ENCODE results near the gene KCNJ9.

The KCNJ9 gene

GRCh38 chr1:160127381-160127780 lies 46.0 kb downstream of the KCNJ9 start:
- Histone ChIP-seq H2AFZ (no peak overlapping the region), H3K9me3 (ENCODE audit: control insufficient read depth, low read length) (no peaks in the 10 kb centered on the region), H3K27ac (no peak overlapping the region), H3K79me2 (no peaks in the 10 kb centered on the region), H3K27me3 (ENCODE audit: control insufficient read depth, insufficient read depth, low read length) (no peaks in the 10 kb centered on the region), H3K4me3 (ENCODE audit: low read depth, low read length) (no peak overlapping the region), H3K4me1 (no peaks in the 10 kb centered on the region), H3K9ac (no peak overlapping the region), H3K4me2 (ENCODE audit: low read length) (no peak overlapping the region), H3K36me3 (ENCODE audit: control insufficient read depth, insufficient read depth, low read length) (no peaks in the 10 kb centered on the region)
- TF ChIP-seq, protein P1, sequence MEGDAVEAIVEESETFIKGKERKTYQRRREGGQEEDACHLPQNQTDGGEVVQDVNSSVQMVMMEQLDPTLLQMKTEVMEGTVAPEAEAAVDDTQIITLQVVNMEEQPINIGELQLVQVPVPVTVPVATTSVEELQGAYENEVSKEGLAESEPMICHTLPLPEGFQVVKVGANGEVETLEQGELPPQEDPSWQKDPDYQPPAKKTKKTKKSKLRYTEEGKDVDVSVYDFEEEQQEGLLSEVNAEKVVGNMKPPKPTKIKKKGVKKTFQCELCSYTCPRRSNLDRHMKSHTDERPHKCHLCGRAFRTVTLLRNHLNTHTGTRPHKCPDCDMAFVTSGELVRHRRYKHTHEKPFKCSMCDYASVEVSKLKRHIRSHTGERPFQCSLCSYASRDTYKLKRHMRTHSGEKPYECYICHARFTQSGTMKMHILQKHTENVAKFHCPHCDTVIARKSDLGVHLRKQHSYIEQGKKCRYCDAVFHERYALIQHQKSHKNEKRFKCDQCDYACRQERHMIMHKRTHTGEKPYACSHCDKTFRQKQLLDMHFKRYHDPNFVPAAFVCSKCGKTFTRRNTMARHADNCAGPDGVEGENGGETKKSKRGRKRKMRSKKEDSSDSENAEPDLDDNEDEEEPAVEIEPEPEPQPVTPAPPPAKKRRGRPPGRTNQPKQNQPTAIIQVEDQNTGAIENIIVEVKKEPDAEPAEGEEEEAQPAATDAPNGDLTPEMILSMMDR (IDR thresholded peaks at IDR 0.05) = no peak

- no peaks in the 10 kb centered on the region for H3K4me1 ChIP-seq
- H3K9me3 ChIP-seq (ENCODE audit: control insufficient read depth, low read length) = no peaks in the 10 kb centered on the region
- no peak overlapping the region for H3K4me3 ChIP-seq (ENCODE audit: low read depth, low read length)
- H3K27me3 ChIP-seq (ENCODE audit: control insufficient read depth, insufficient read depth, low read length) = no peaks in the 10 kb centered on the region
- H2AFZ ChIP-seq = no peak overlapping the region
- no peaks in the 10 kb centered on the region for H3K36me3 ChIP-seq (ENCODE audit: control insufficient read depth, insufficient read depth, low read length)
- H3K27ac ChIP-seq = no peak overlapping the region
- TF ChIP-seq, protein P1 (IDR thresholded peaks at IDR 0.05) = no peak
- H3K9ac ChIP-seq = no peak overlapping the region
- no peaks in the 10 kb centered on the region for H3K79me2 ChIP-seq
- H3K4me2 ChIP-seq (ENCODE audit: low read length) = no peak overlapping the region
Measured at GRCh38 chr1:160127865-160128523, 46.7 kb downstream of the KCNJ9 start.

DNA sequence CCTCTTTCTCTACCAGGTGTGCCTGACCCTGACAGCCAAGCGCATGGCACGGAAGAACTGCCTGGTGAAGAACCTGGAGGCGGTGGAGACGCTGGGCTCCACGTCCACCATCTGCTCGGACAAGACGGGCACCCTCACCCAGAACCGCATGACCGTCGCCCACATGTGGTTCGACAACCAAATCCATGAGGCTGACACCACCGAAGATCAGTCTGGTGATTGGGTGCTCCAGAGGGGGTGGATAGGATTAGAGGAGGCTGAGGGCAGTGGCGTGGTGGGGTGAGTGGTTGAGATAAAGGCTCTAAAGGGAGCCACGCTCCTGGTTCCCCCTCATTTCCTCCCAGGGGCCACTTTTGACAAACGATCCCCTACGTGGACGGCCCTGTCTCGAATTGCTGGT lies 47.3 kb downstream of the KCNJ9 start:
- Histone ChIP-seq H3K9ac (no peak overlapping the region), H3K27ac (no peak overlapping the region)

GRCh38 chr1:160129046-160129445 lies 47.7 kb downstream of the KCNJ9 start:
- Histone ChIP-seq H3K9me3 (ENCODE audit: control insufficient read depth, low read length) (no peaks in the 10 kb centered on the region), H3K36me3 (ENCODE audit: control insufficient read depth, insufficient read depth, low read length) (no peaks in the 10 kb centered on the region), H3K9ac (no peak overlapping the region), H3K4me2 (ENCODE audit: low read length) (no peak overlapping the region), H3K4me1 (no peaks in the 10 kb centered on the region), H3K4me3 (ENCODE audit: low read depth, low read length) (no peak overlapping the region), H2AFZ (no peak overlapping the region), H3K79me2 (no peaks in the 10 kb centered on the region), H3K27me3 (ENCODE audit: control insufficient read depth, insufficient read depth, low read length) (no peaks in the 10 kb centered on the region), H3K27ac (no peak overlapping the region)
- TF ChIP-seq, protein P1 (IDR thresholded peaks at IDR 0.05) = no peak

More for the DNA sequence above, 47.3 kb downstream of the KCNJ9 start:
- Histone ChIP-seq H3K36me3 (ENCODE audit: control insufficient read depth, insufficient read depth, low read length) (no peaks in the 10 kb centered on the region), H3K4me2 (ENCODE audit: low read length) (no peak overlapping the region), H3K4me3 (ENCODE audit: low read depth, low read length) (no peak overlapping the region), H3K27me3 (ENCODE audit: control insufficient read depth, insufficient read depth, low read length) (no peaks in the 10 kb centered on the region), H3K79me2 (no peaks in the 10 kb centered on the region), H3K9me3 (ENCODE audit: control insufficient read depth, low read length) (no peaks in the 10 kb centered on the region), H2AFZ (no peak overlapping the region), H3K4me1 (no peaks in the 10 kb centered on the region)
- TF ChIP-seq, protein P1 (IDR thresholded peaks at IDR 0.05) = no peak

- H2AFZ ChIP-seq = no peak overlapping the region
- no peaks in the 10 kb centered on the region for H3K9me3 ChIP-seq (ENCODE audit: control insufficient read depth, low read length)
- no peak overlapping the region for H3K4me3 ChIP-seq (ENCODE audit: low read depth, low read length)
- no peaks in the 10 kb centered on the region for H3K4me1 ChIP-seq
- H3K79me2 ChIP-seq = no peaks in the 10 kb centered on the region
- no peak overlapping the region for H3K27ac ChIP-seq
- no peak overlapping the region for H3K4me2 ChIP-seq (ENCODE audit: low read length)
- H3K36me3 ChIP-seq (ENCODE audit: control insufficient read depth, insufficient read depth, low read length) = no peaks in the 10 kb centered on the region
- no peak overlapping the region for H3K9ac ChIP-seq
- no peaks in the 10 kb centered on the region for H3K27me3 ChIP-seq (ENCODE audit: control insufficient read depth, insufficient read depth, low read length)
- TF ChIP-seq, protein P1 (IDR thresholded peaks at IDR 0.05) = no peak
Measured at GRCh38 chr1:160129558-160129957, 48.2 kb downstream of the KCNJ9 start.

All from parathyroid adenoma (tissue), 2 donors.